Osteocyte (in vitro differentiated cells): Measurements from ENCODE around the gene TMEM25. TPM values are rescaled to one million over a fixed set of nuclear protein-coding genes. Genes with fewer than 3 reads are reported as not detected.
A peak's percentile ranks its signal among the peaks of the same experiment; 100 is the strongest.

Experiments
- DNase-seq: peaks from one replicate; pipeline ENCODE4 v3.0.0; 2021; ENCODE audit warnings: mixed read lengths; ENCODE audit not compliant: unreplicated experiment; ENCODE audit errors: extremely low spot score
- H3K27ac Mint-ChIP-seq: one replicate; pipeline ENCODE4 v1.8.0; 2021; ENCODE audit warnings: mild to moderate bottlenecking, mixed read lengths; ENCODE audit not compliant: unreplicated experiment
- H3K27me3 Mint-ChIP-seq: one replicate; pipeline ENCODE4 v1.8.0; 2021; ENCODE audit warnings: mixed read lengths; ENCODE audit not compliant: unreplicated experiment
- H3K36me3 Mint-ChIP-seq: one replicate; pipeline ENCODE4 v1.8.0; 2021; ENCODE audit warnings: mixed read lengths; ENCODE audit not compliant: unreplicated experiment
- H3K4me1 Mint-ChIP-seq: one replicate; pipeline ENCODE4 v1.8.0; 2021; ENCODE audit warnings: mixed read lengths; ENCODE audit not compliant: unreplicated experiment
- H3K4me3 Mint-ChIP-seq: one replicate; pipeline ENCODE4 v1.8.0; 2021; ENCODE audit warnings: mild to moderate bottlenecking, moderate library complexity, mixed read lengths; ENCODE audit not compliant: unreplicated experiment
- H3K9me3 Mint-ChIP-seq: one replicate; pipeline ENCODE4 v1.8.0; 2021; ENCODE audit warnings: mixed read lengths; ENCODE audit not compliant: unreplicated experiment
- total RNA-seq: library from RNA; stranded (reverse); gene quantifications from 2 replicates; pipeline ENCODE4 v1.2.1, GENCODE V29; 2021
- TF ChIP-seq, protein P1 (sequence below): fragments of 200-600 bp; sonication (generic); IDR thresholded peaks from 2 replicates; pipeline ENCODE4 v1.5.0; 2021; ENCODE audit warnings: antibody characterized with exemption, mild to moderate bottlenecking, moderate library complexity

The TMEM25 gene
- total RNA-seq, 1 donor from 2014 or later, result 33.6 TPM

DNA sequence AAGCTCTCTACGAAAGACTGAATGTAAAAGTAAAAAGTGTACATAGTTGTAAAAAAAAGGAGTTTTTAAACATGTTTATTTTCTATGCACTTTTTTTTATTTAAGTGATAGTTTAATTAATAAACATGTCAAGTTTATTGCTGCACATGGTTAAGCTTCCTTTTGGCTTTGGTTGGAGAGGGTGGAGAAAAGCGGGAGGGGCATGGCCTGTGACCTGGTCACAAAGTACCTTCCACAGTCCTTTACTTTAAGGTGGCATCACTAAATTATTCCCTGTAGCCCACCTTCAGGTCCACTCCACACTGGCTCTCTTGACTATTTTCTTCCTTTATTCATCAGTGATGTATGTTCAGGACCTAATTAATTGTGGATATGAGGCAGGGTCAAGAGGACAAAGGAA lies 4.3 kb upstream of the TMEM25 start:
- TF ChIP-seq, protein P1, sequence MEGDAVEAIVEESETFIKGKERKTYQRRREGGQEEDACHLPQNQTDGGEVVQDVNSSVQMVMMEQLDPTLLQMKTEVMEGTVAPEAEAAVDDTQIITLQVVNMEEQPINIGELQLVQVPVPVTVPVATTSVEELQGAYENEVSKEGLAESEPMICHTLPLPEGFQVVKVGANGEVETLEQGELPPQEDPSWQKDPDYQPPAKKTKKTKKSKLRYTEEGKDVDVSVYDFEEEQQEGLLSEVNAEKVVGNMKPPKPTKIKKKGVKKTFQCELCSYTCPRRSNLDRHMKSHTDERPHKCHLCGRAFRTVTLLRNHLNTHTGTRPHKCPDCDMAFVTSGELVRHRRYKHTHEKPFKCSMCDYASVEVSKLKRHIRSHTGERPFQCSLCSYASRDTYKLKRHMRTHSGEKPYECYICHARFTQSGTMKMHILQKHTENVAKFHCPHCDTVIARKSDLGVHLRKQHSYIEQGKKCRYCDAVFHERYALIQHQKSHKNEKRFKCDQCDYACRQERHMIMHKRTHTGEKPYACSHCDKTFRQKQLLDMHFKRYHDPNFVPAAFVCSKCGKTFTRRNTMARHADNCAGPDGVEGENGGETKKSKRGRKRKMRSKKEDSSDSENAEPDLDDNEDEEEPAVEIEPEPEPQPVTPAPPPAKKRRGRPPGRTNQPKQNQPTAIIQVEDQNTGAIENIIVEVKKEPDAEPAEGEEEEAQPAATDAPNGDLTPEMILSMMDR, result no peak
- Mint-ChIP-seq H3K36me3 (peaks cover 24% of the 10 kb centered on the region), H3K9me3 (no peaks in the 10 kb centered on the region), H3K27ac (no peak overlapping the region), H3K4me3 (no peak overlapping the region), H3K27me3 (no peaks in the 10 kb centered on the region), H3K4me1 (peaks cover 17% of the 10 kb centered on the region)
- no peak for DNase-seq

DNA sequence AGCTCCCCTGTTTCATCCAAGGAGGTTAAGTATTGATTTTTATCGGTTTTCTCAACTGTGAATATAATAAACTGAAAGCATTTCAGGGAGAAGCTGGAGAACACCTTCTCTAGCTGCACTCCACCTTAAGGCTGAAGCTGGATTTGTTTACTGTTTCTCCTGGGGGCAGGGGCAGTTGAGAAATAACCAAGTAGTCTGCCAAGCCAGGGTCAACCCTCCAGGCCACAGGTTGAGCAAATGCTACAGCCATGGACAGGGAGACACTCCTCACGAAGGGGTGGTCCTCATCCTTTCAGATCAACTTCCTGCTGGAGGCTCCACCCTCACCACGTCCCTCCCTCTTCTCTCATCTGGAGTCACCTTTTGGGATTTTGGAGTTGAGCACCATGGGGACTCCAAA lies 3.9 kb upstream of the TMEM25 start, which contains the start of gene TTC36:
Gene TTC36, plus strand, starts transcription at position 366 of the 400 bp plus-strand sequence. Its CDS starts 21 bp downstream, at position 387.
- Mint-ChIP-seq H3K4me1 (peaks cover 20% of the 10 kb centered on the region), H3K4me3 (no peak within 1 kb of the TSS), H3K27ac (no peak within 1 kb of the TSS), H3K9me3 (no peaks in the 10 kb centered on the region), H3K27me3 (no peaks in the 10 kb centered on the region), H3K36me3 (peaks cover 20% of the 10 kb centered on the region)
- TF ChIP-seq, protein P1, result no peak
- DNase-seq, result no peak

DNA sequence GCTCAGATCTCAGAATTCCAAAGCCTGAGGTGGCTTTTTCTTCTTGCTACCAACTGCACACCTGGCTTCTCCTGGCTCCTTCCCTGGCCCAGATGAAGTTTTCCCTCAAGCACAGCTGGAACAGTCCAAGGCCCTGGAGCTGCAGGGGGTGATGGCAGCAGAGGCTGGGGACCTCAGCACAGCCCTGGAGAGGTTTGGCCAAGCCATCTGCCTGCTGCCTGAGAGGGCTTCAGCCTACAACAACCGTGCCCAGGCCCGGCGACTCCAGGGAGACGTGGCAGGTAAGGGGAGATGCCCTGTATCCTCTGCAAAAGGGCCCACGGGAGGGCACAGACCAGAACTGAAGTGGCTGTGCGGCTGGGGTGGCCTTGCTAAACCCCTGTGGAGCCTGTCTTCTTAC lies 2.5 kb upstream of the TMEM25 start:
- Mint-ChIP-seq H3K36me3 (peaks cover 16% of the 10 kb centered on the region), H3K27me3 (no peaks in the 10 kb centered on the region), H3K4me3 (no peak overlapping the region), H3K4me1 (peaks cover 22% of the 10 kb centered on the region), H3K27ac (no peak overlapping the region), H3K9me3 (no peaks in the 10 kb centered on the region)
- TF ChIP-seq, protein P1, result no peak
- no peak for DNase-seq

- H3K9me3 Mint-ChIP-seq, result no peaks in the 10 kb centered on the region
- H3K4me3 Mint-ChIP-seq, result peak overlapping the region; percentile 90
- TF ChIP-seq, protein P1, result no peak
- H3K27ac Mint-ChIP-seq, result no peak overlapping the region
- peaks cover 22% of the 10 kb centered on the region for H3K4me1 Mint-ChIP-seq
- H3K27me3 Mint-ChIP-seq, result no peaks in the 10 kb centered on the region
- no peak for DNase-seq
- peaks cover 8% of the 10 kb centered on the region for H3K36me3 Mint-ChIP-seq
Observed at GRCh38 chr11:118529584-118530175, 1.3 kb upstream of the TMEM25 start.

GRCh38 chr11:118530180-118530682 lies 761 bp upstream of the TMEM25 start:
- TF ChIP-seq, protein P1, result no peak
- H3K27me3 Mint-ChIP-seq, result no peaks in the 10 kb centered on the region
- peaks cover 22% of the 10 kb centered on the region for H3K4me1 Mint-ChIP-seq
- H3K36me3 Mint-ChIP-seq, result peaks cover 8% of the 10 kb centered on the region
- peak overlapping the region; percentile 32 for H3K27ac Mint-ChIP-seq
- no peak for DNase-seq
- peak overlapping the region; percentile 90 for H3K4me3 Mint-ChIP-seq
- H3K9me3 Mint-ChIP-seq, result no peaks in the 10 kb centered on the region
